Neutrophil (primary cell): ENCODE measurements around the gene ZFAND2A.
"Not testable (repeated sequence)": the region's sequence is repeated elsewhere in the genome, so short reads cannot be mapped to it uniquely, and the experiment has no call there.

ENCODE experiments used
- H3K27ac ChIP-seq: fragments of 200-600 bp; sonication (generic); 2 replicates; pipeline ENCODE4 v1.5.1; 2016; ENCODE audit warnings: mild to moderate bottlenecking, moderate library complexity
- H3K27me3 ChIP-seq: fragments of 200-600 bp; sonication (generic); 2 replicates; pipeline ENCODE4 v1.6.0; 2016; ENCODE audit warnings: mild to moderate bottlenecking
- H3K36me3 ChIP-seq: fragments of 200-600 bp; sonication (generic); 2 replicates; pipeline ENCODE4 v1.5.1; 2017
- H3K4me1 ChIP-seq, 2 experiments: fragments of 200-600 bp in 1 of 2; sonication (generic) in 1 of 2; 1 replicate in 1 of 2; 2 replicates in 1 of 2; pipeline versions ENCODE4 v1.5.1 to v1.6.1; 2013 to 2016; ENCODE audit warnings: low read depth in 1 of 2, low read length in 1 of 2, mild to moderate bottlenecking in 1 of 2, moderate library complexity in 1 of 2; ENCODE audit not compliant: control insufficient read depth in 1 of 2, insufficient read depth in 1 of 2
- H3K4me3 ChIP-seq, 2 experiments: fragments of 200-600 bp in 1 of 2; sonication (generic) in 1 of 2; 1 replicate in 1 of 2; 2 replicates in 1 of 2; pipeline ENCODE4 v1.5.1; 2013 to 2016; ENCODE audit warnings: low read depth in 1 of 2, low read length in 1 of 2, mild to moderate bottlenecking in 1 of 2, moderate library complexity in 1 of 2
- H3K9me3 ChIP-seq: fragments of 200-600 bp; sonication (generic); 2 replicates; pipeline ENCODE4 v1.5.1; 2016
- CTCF ChIP-seq: fragments of 200-600 bp; sonication (generic); IDR thresholded peaks from 2 replicates; pipeline ENCODE4 v1.5.1; 2016; ENCODE audit warnings: antibody characterized with exemption

ZFAND2A gene

DNA sequence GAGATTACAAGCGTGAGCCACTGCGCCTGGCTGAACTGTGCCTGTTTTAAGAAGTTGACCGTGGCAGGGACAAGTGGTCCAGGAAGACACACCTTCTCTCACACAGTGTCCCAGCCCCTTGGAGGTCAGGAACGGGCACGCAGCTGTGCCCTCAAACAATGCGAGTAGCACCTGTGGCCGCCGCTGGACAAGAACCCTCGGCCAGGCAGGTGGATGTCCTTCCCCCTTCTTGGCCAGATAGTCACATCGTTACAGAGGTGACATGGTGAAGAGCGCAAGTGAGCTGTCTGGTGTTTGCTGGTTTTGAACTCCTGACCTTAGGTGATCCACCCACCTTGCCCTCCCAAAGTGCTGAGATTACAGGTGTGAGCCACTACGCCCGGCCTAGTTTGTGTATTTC lies 8.8 kb downstream of the ZFAND2A start:
- Histone ChIP-seq H3K9me3 (no peaks in the 10 kb centered on the region), H3K27ac (no peak overlapping the region), H3K27me3 (no peaks in the 10 kb centered on the region), H3K36me3 (peaks cover 70% of the 10 kb centered on the region), H3K4me3 (no peak overlapping the region), H3K4me1 (no peaks in the 10 kb centered on the region)
- TF ChIP-seq CTCF: no peak

DNA sequence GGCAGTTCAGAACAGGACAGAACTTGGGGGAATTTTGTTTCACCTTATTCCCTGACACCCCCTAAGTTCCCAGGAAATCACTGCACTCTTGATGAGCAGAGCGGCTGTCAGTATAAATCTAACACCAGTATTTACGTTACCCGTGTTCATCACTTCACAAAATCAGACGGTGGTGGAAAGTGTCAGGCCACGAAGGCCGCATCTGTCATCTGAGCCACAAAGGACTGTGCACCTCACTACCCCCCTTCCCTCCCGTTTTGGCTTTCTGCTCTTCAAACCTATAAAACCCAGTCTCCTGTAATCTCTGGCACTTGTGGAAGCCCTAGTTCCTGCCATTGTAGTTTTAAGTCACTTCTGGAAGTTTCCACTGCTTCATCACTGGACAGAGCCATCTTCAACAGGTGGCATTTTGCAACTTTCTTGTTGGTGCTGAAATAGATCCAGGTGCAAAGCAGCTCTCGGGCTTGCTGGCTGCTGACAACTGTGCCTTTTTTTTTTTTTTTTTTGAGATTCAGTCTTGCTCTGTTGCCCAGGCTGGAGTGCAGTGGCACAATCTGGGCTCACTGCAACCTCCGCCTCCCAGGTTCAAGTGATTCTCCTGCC lies 9.5 kb downstream of the ZFAND2A start:
- no peaks in the 10 kb centered on the region for H3K4me1 ChIP-seq
- TF ChIP-seq CTCF: no peak
- H3K27me3 ChIP-seq: no peaks in the 10 kb centered on the region
- H3K36me3 ChIP-seq: peaks cover 66% of the 10 kb centered on the region
- no peak overlapping the region for H3K4me3 ChIP-seq
- no peaks in the 10 kb centered on the region for H3K9me3 ChIP-seq
- H3K27ac ChIP-seq: no peak overlapping the region

DNA sequence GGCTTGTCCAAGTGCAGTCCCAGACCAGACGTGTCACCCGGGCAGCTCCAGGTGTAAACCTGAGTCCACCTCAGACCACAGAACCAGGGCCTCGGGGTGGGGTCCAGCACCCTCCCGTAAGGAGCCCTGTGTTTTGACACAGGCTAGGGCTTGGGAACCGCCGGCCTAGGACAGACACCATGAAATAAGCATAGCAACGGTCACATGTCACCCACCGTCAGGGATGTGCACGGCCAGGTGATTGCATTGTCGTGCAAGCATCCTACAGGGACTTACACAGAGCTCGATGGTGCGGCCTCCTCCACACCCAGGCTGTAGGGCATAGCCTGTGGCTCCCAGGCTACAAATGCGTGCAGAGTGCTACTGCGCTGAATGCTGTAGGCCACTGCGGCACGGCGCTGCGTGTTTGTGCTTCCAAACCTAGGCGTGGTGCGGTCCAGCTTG lies 10.6 kb downstream of the ZFAND2A start:
- Histone ChIP-seq H3K4me1 (no peaks in the 10 kb centered on the region), H3K27ac (no peak overlapping the region), H3K9me3 (no peaks in the 10 kb centered on the region), H3K27me3 (no peaks in the 10 kb centered on the region), H3K36me3 (peaks cover 55% of the 10 kb centered on the region), H3K4me3 (no peak overlapping the region)
- TF ChIP-seq CTCF: no peak

GRCh38 chr7:1147873-1148272 lies 12.1 kb downstream of the ZFAND2A start:
- H3K9me3 ChIP-seq, H3K27me3 ChIP-seq, H3K4me1 ChIP-seq, H3K4me3 ChIP-seq, H3K27ac ChIP-seq: not testable (repeated sequence)
- H3K36me3 ChIP-seq: peaks cover 40% of the 10 kb centered on the region

DNA sequence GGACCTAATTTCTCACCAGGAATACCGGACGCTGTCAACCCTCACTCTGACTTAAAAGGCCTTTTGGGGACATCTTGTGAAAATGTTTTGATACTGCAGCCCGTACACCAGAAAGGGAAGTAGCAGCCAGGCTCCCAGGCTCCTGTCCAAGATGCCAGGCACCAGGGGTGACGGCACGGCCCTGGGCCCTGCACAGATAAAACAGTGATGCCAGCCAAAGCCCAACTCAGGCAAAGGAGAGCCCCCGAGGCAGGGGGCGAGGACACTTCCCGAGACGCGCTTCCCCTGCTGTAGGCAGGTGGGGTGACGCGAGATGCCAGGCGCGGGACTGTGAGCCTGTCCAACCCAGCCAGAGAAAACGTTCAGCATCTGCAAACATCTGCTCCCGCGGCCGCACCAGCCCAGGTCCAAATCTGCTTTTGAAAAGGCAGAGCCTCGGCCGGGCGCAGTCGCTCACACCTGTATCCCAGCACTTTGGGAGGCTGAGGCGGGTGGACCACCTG lies 15.7 kb downstream of the ZFAND2A start:
- Histone ChIP-seq H3K4me1 (no peaks in the 10 kb centered on the region), H3K4me3 (no peak overlapping the region), H3K27me3 (no peaks in the 10 kb centered on the region), H3K36me3 (peaks cover 6% of the 10 kb centered on the region), H3K9me3 (no peaks in the 10 kb centered on the region), H3K27ac (no peak overlapping the region)
- no peak for TF ChIP-seq CTCF

DNA sequence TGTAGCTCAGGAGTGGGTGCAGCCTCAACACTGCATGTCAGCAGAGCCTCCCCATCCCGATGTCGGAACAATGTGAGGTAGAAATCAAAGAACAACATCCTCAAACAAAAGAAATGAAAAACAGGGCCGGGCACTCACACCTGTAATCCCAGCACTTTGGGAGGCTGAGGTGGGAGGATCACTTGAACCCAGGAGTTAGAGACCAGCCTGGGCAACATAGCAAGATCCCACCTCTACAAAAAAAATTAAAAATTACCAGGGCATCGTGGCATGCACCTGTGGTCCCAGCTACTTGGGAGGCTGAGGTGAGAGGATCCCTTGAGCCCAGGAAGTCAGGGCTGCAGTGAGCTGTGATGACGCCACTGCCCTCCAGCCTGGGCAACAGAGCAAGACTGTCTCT lies 17.0 kb downstream of the ZFAND2A start:
- not testable (repeated sequence) for H3K27me3 ChIP-seq, H3K9me3 ChIP-seq, H3K36me3 ChIP-seq, H3K4me3 ChIP-seq, H3K27ac ChIP-seq, H3K4me1 ChIP-seq
